Measurements from ENCODE around the gene GNAQ. TPM values are rescaled to one million over a fixed set of nuclear protein-coding genes. Genes with fewer than 3 reads are reported as not detected.

The GNAQ gene
- total RNA-seq, 1 experiment from 2014 or later: 38.2 TPM

- no peaks in the 10 kb centered on the region for H3K9me3 Mint-ChIP-seq (ENCODE audit: unreplicated experiment)
- no peak overlapping the region for H3K27ac Mint-ChIP-seq (ENCODE audit: low read depth, unreplicated experiment)
- peaks cover 4% of the 10 kb centered on the region for H3K36me3 Mint-ChIP-seq (ENCODE audit: insufficient read depth, unreplicated experiment)
- no peaks in the 10 kb centered on the region for H3K27me3 Mint-ChIP-seq (ENCODE audit: insufficient read depth, unreplicated experiment)
- CTCF ChIA-PET: interaction anchor here (1.5 kb wide), 1 partner anchor 325 kb away, joined by 5 read pairs; no protein-coding TSS in a partner anchor
- no peak overlapping the region for H3K4me3 Mint-ChIP-seq (ENCODE audit: unreplicated experiment)
- BruUV-seq (replicated peaks): no TSS peak
- POLR2A ChIA-PET: interaction anchor here (0.7 kb wide), 1 partner anchor 196 kb away, joined by 3 read pairs; no protein-coding TSS in a partner anchor
- intact Hi-C loops (cut with micrococcal nuclease): no loop called here
- H3K4me1 Mint-ChIP-seq (ENCODE audit: insufficient read depth, unreplicated experiment): no peaks in the 10 kb centered on the region
- no peak for DNase-seq (ENCODE audit: unreplicated experiment)
- TF ChIP-seq CTCF (IDR thresholded peaks at IDR 0.05; ENCODE audit: unreplicated experiment): no peak
Measured at GRCh38 chr9:77759391-77759790, 272.2 kb downstream of the GNAQ start.

GRCh38 chr9:77756449-77756848, 275.2 kb downstream of the GNAQ start:
- no TSS peak for BruUV-seq (replicated peaks)
- POLR2A ChIA-PET: interaction anchor here (0.6 kb wide), 1 partner anchor 50 kb away, joined by 3 read pairs; no protein-coding TSS in a partner anchor

GRCh38 chr9:77753180-77753579, 278.4 kb downstream of the GNAQ start:
- CTCF ChIA-PET: interaction anchor here (0.7 to 9.2 kb wide), 7 partner anchors 14 to 318 kb away, joined by 3 to 109 read pairs (median 4); no protein-coding TSS in a partner anchor
- POLR2A ChIA-PET: interaction anchor here (0.6 to 0.7 kb wide), 2 partner anchors 349 to 1089 kb away, joined by 3 read pairs; no protein-coding TSS in a partner anchor
- intact Hi-C loops (cut with micrococcal nuclease): loop anchor here (5.0 kb wide), 1 partner anchor 369 kb away; no protein-coding TSS in a partner anchor
- DNase-seq (ENCODE audit: unreplicated experiment): no peak
- TF ChIP-seq CTCF (IDR thresholded peaks at IDR 0.05; ENCODE audit: unreplicated experiment): no peak
- Mint-ChIP-seq H3K4me1 (ENCODE audit: insufficient read depth, unreplicated experiment) (peaks cover 16% of the 10 kb centered on the region), H3K36me3 (ENCODE audit: insufficient read depth, unreplicated experiment) (peaks cover 5% of the 10 kb centered on the region), H3K27me3 (ENCODE audit: insufficient read depth, unreplicated experiment) (no peaks in the 10 kb centered on the region), H3K4me3 (ENCODE audit: unreplicated experiment) (no peak overlapping the region), H3K9me3 (ENCODE audit: unreplicated experiment) (no peaks in the 10 kb centered on the region), H3K27ac (ENCODE audit: low read depth, unreplicated experiment) (no peak overlapping the region)
- no TSS peak for BruUV-seq (replicated peaks)

More at GRCh38 chr9:77756449-77756848, 275.2 kb downstream of the GNAQ start:
- H3K36me3 Mint-ChIP-seq (ENCODE audit: insufficient read depth, unreplicated experiment): peaks cover 5% of the 10 kb centered on the region
- no peaks in the 10 kb centered on the region for H3K27me3 Mint-ChIP-seq (ENCODE audit: insufficient read depth, unreplicated experiment)
- H3K27ac Mint-ChIP-seq (ENCODE audit: low read depth, unreplicated experiment): no peak overlapping the region
- peaks cover 9% of the 10 kb centered on the region for H3K4me1 Mint-ChIP-seq (ENCODE audit: insufficient read depth, unreplicated experiment)
- no peaks in the 10 kb centered on the region for H3K9me3 Mint-ChIP-seq (ENCODE audit: unreplicated experiment)
- CTCF ChIA-PET: interaction anchor here (0.7 to 2.7 kb wide), 4 partner anchors 9 to 323 kb away, joined by 4 to 14 read pairs (median 8); no protein-coding TSS in a partner anchor
- no peak overlapping the region for H3K4me3 Mint-ChIP-seq (ENCODE audit: unreplicated experiment)
- no peak for TF ChIP-seq CTCF (IDR thresholded peaks at IDR 0.05; ENCODE audit: unreplicated experiment)
- DNase-seq (ENCODE audit: unreplicated experiment): no peak
- intact Hi-C loops (cut with micrococcal nuclease): no loop called here

- CTCF ChIA-PET: interaction anchor here (0.6 to 9.2 kb wide), 8 partner anchors 18 to 318 kb away, joined by 3 to 109 read pairs (median 4); no protein-coding TSS in a partner anchor
Measured at GRCh38 chr9:77752554-77752953, 279.1 kb downstream of the GNAQ start.

More at GRCh38 chr9:77752554-77752953, 279.1 kb downstream of the GNAQ start:
- Mint-ChIP-seq H3K4me3 (ENCODE audit: unreplicated experiment) (no peak overlapping the region), H3K4me1 (ENCODE audit: insufficient read depth, unreplicated experiment) (peaks cover 16% of the 10 kb centered on the region), H3K9me3 (ENCODE audit: unreplicated experiment) (no peaks in the 10 kb centered on the region), H3K27ac (ENCODE audit: low read depth, unreplicated experiment) (no peak overlapping the region), H3K36me3 (ENCODE audit: insufficient read depth, unreplicated experiment) (peaks cover 5% of the 10 kb centered on the region), H3K27me3 (ENCODE audit: insufficient read depth, unreplicated experiment) (no peaks in the 10 kb centered on the region)
- intact Hi-C loops (cut with micrococcal nuclease): loop anchor here (5.0 kb wide), 1 partner anchor 370 kb away; no protein-coding TSS in a partner anchor
- POLR2A ChIA-PET: no interaction called here
- DNase-seq (ENCODE audit: unreplicated experiment): no peak
- TF ChIP-seq CTCF (IDR thresholded peaks at IDR 0.05; ENCODE audit: unreplicated experiment): no peak
- no TSS peak for BruUV-seq (replicated peaks)

Data from MCF 10A (cell line).